ENCODE measurements around the gene PHOSPHO2.
"Not testable (repeated sequence)": the region's sequence is repeated elsewhere in the genome, so short reads cannot be mapped to it uniquely, and the experiment has no call there.

PHOSPHO2 gene

GRCh38 chr2:169692718-169693117 is 1.6 kb upstream of the PHOSPHO2 start:
- H3K4me3 ChIP-seq (ENCODE audit: control insufficient read depth, low read depth, low read length): no peak overlapping the region
- no peak for DNase-seq (ENCODE audit: low read depth)
- TF ChIP-seq, protein P1, sequence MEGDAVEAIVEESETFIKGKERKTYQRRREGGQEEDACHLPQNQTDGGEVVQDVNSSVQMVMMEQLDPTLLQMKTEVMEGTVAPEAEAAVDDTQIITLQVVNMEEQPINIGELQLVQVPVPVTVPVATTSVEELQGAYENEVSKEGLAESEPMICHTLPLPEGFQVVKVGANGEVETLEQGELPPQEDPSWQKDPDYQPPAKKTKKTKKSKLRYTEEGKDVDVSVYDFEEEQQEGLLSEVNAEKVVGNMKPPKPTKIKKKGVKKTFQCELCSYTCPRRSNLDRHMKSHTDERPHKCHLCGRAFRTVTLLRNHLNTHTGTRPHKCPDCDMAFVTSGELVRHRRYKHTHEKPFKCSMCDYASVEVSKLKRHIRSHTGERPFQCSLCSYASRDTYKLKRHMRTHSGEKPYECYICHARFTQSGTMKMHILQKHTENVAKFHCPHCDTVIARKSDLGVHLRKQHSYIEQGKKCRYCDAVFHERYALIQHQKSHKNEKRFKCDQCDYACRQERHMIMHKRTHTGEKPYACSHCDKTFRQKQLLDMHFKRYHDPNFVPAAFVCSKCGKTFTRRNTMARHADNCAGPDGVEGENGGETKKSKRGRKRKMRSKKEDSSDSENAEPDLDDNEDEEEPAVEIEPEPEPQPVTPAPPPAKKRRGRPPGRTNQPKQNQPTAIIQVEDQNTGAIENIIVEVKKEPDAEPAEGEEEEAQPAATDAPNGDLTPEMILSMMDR (conservative IDR thresholded peaks at IDR 0.05; ENCODE audit: control insufficient read depth, insufficient read depth, low read depth, low read length): no peak

DNA sequence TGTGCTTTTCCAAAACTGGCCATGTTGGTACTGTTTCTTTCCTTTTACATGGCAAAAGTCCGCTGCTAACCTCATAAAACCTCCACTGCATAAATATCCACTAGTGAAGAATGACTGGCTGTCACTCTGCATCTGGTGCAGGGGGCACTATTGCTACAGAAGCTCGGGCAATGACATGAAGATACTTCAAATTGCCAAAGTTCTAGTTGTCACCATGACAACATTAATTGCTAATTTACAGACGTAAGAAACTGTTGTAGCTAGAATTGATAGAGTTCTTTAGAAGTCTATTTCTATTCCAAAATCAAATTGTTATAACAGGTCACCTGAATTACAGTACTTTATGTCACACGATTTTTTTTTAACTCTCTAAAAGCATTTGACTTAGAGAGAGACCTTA is 909 bp upstream of the PHOSPHO2 start:
- TF ChIP-seq, protein P1 (conservative IDR thresholded peaks at IDR 0.05; ENCODE audit: control insufficient read depth, insufficient read depth, low read depth, low read length): peak; percentile 6
- H3K4me3 ChIP-seq (ENCODE audit: control insufficient read depth, low read depth, low read length): no peak overlapping the region
- peak; percentile 6 for DNase-seq (ENCODE audit: low read depth)

GRCh38 chr2:169694894-169695260 is 608 bp downstream of the PHOSPHO2 start:
- peak overlapping the region; percentile 76 for H3K4me3 ChIP-seq (ENCODE audit: control insufficient read depth, low read depth, low read length)

GRCh38 chr2:169696381-169696780 is 2.1 kb downstream of the PHOSPHO2 start:
- H3K4me3 ChIP-seq (ENCODE audit: control insufficient read depth, low read depth, low read length): no peak overlapping the region
- TF ChIP-seq, protein P1 (conservative IDR thresholded peaks at IDR 0.05; ENCODE audit: control insufficient read depth, insufficient read depth, low read depth, low read length): no peak
- no peak for DNase-seq (ENCODE audit: low read depth)

More at GRCh38 chr2:169694894-169695260, 608 bp downstream of the PHOSPHO2 start:
- TF ChIP-seq, protein P1 (conservative IDR thresholded peaks at IDR 0.05; ENCODE audit: control insufficient read depth, insufficient read depth, low read depth, low read length): no peak
- DNase-seq (ENCODE audit: low read depth): no peak

- H3K4me3 ChIP-seq (ENCODE audit: control insufficient read depth, low read depth, low read length): not testable (repeated sequence)
- peak; percentile 26 for DNase-seq (ENCODE audit: low read depth)
Measured at GRCh38 chr2:169699173-169699572, 4.9 kb downstream of the PHOSPHO2 start.

- H3K4me3 ChIP-seq (ENCODE audit: control insufficient read depth, low read depth, low read length): no peak overlapping the region
- peak; percentile 38 for DNase-seq (ENCODE audit: low read depth)
- TF ChIP-seq, protein P1 (conservative IDR thresholded peaks at IDR 0.05; ENCODE audit: control insufficient read depth, insufficient read depth, low read depth, low read length): no peak
Measured at GRCh38 chr2:169702996-169703395, 8.7 kb downstream of the PHOSPHO2 start.

- H3K4me3 ChIP-seq (ENCODE audit: control insufficient read depth, low read depth, low read length): no peak overlapping the region
- DNase-seq (ENCODE audit: low read depth): no peak
- TF ChIP-seq, protein P1 (conservative IDR thresholded peaks at IDR 0.05; ENCODE audit: control insufficient read depth, insufficient read depth, low read depth, low read length): no peak
Measured at GRCh38 chr2:169704160-169704708, 10.0 kb downstream of the PHOSPHO2 start.

All from fibroblast of mammary gland (primary cell).